Activated naive CD8-positive, alpha-beta T cell treated with anti-CD3 and anti-CD28 coated beads for 36 hours (primary cell): ENCODE measurements around the gene RTP5. TPM values are rescaled to one million over a fixed set of nuclear protein-coding genes. Genes with fewer than 3 reads are reported as not detected.
"Not testable (repeated sequence)": the region's sequence is repeated elsewhere in the genome, so short reads cannot be mapped to it uniquely, and the experiment has no call there.

Experiments
- DNase-seq: peaks from one replicate; pipeline ENCODE4 v3.0.0; 2021
- H3K27ac Mint-ChIP-seq: one replicate; pipeline ENCODE4 v1.8.0; 2022; ENCODE audit warnings: mild to moderate bottlenecking, moderate library complexity, mixed read lengths
- H3K27me3 Mint-ChIP-seq: one replicate; pipeline ENCODE4 v1.8.0; 2022; ENCODE audit warnings: mild to moderate bottlenecking, mixed read lengths
- H3K36me3 Mint-ChIP-seq: one replicate; pipeline ENCODE4 v1.8.0; 2021; ENCODE audit warnings: mild to moderate bottlenecking, mixed read lengths
- H3K4me1 Mint-ChIP-seq: one replicate; pipeline ENCODE4 v1.8.0; 2021; ENCODE audit warnings: mixed read lengths
- H3K4me3 Mint-ChIP-seq: one replicate; pipeline ENCODE4 v1.8.0; 2022; ENCODE audit warnings: mild to moderate bottlenecking, moderate library complexity, mixed read lengths
- H3K9me3 Mint-ChIP-seq: one replicate; pipeline ENCODE4 v1.8.0; 2022; ENCODE audit warnings: mixed read lengths
- total RNA-seq, 2 experiments: library from RNA; stranded (reverse); gene quantifications; one replicate each; pipeline ENCODE4 v1.2.3, GENCODE V29; 2021

RTP5 gene
- total RNA-seq, 2 experiments from 2014 or later, result 0.20 TPM; not detected in 1

- DNase-seq, result no peak
- no peak overlapping the region for H3K27ac Mint-ChIP-seq
- H3K36me3 Mint-ChIP-seq, result peaks cover 3% of the 10 kb centered on the region
- no peaks in the 10 kb centered on the region for H3K9me3 Mint-ChIP-seq
- no peak overlapping the region for H3K4me3 Mint-ChIP-seq
- no peaks in the 10 kb centered on the region for H3K4me1 Mint-ChIP-seq
- no peaks in the 10 kb centered on the region for H3K27me3 Mint-ChIP-seq
Observed at GRCh38 chr2:241903121-241904010, 33.8 kb downstream of the RTP5 start.

GRCh38 chr2:241904011-241904718 is 34.6 kb downstream of the RTP5 start:
- H3K9me3 Mint-ChIP-seq, result no peaks in the 10 kb centered on the region
- H3K27ac Mint-ChIP-seq, result no peak overlapping the region
- H3K27me3 Mint-ChIP-seq, result no peaks in the 10 kb centered on the region
- no peak for DNase-seq
- peaks cover 3% of the 10 kb centered on the region for H3K36me3 Mint-ChIP-seq
- H3K4me1 Mint-ChIP-seq, result no peaks in the 10 kb centered on the region
- no peak overlapping the region for H3K4me3 Mint-ChIP-seq

DNA sequence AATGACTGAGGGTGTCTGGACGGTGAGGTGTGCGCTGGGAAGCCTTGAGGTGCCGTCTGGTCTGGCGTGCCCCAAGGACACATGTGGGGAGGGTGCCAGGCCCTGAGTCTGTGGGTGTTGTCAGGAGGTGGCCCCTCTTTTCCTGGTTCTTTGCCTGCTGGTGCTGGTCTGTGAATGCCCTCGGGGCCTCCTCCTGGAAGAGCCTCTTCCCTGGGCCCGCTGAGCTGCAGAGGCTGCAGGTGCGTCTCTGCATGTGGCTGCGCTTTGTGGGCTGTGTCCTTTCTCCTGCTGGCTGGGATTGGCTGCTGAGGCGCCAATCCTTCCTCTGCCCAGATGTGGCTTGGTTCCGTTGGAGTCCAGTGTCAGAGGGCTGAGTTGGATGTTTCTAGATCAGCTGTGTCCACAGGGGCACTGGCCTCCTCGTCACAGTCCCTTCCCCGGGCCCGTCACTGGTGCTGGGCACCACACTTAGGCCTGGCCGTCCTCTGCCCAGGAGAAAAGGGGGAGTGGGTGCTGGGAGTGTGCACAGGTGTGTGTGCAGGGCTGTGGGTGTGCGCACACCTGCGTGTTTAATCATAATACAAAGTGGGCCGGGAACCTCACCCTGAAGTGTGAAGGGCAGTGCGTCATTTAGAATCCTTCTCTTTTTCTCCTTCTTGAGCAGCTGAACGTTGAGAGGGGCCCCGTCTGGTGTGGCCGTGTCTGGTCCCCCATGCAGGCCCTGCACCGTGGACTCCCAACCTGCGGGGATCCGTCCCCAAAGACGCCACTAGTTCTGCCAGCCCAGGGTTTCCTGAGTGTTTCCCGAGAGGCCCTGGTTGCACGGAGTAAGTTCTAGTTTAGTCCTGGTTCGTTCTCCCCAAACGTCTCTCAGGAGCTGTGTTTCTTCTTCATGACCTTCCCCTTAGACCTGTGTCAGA is 35.5 kb downstream of the RTP5 start:
- H3K27ac Mint-ChIP-seq, result no peak overlapping the region
- H3K4me1 Mint-ChIP-seq, result no peaks in the 10 kb centered on the region
- H3K36me3 Mint-ChIP-seq, result peaks cover 3% of the 10 kb centered on the region
- no peaks in the 10 kb centered on the region for H3K27me3 Mint-ChIP-seq
- DNase-seq, result no peak
- no peak overlapping the region for H3K4me3 Mint-ChIP-seq
- H3K9me3 Mint-ChIP-seq, result no peaks in the 10 kb centered on the region

DNA sequence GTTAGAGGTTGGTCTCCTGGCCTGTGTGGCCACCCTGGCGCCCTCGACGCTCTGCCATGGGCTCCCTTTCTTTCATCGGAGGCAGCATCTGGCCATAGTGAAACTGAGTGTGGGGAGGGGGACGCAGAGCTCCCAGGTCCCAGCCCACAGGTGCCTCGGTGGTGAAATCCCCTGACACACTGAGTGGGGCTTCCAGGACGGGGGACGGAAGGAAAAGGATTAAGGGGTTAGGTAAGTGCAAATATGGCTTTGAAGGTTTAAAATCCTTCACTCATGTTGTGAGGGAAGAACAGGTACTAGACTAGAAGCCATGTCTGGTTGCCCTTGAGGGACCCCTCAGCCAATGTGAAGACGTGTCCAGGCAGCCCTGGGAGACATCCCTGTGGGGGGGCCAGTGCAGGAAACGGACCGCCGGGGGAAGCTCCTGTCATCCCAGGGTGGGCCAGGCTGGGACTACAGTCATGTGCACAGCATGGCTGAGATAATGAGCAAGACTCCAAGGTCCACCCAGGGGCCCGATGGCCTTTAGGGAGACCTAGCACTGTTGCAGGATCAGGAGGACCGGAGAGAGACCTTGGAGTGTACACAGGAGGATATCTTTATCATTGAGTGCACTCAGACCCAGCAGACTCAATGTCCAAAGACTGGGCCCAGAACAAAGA is 36.3 kb downstream of the RTP5 start:
- no peaks in the 10 kb centered on the region for H3K9me3 Mint-ChIP-seq
- H3K36me3 Mint-ChIP-seq, result peaks cover 6% of the 10 kb centered on the region
- no peaks in the 10 kb centered on the region for H3K4me1 Mint-ChIP-seq
- H3K27me3 Mint-ChIP-seq, result no peaks in the 10 kb centered on the region
- DNase-seq, result no peak
- H3K4me3 Mint-ChIP-seq, result no peak overlapping the region
- H3K27ac Mint-ChIP-seq, result no peak overlapping the region

DNA sequence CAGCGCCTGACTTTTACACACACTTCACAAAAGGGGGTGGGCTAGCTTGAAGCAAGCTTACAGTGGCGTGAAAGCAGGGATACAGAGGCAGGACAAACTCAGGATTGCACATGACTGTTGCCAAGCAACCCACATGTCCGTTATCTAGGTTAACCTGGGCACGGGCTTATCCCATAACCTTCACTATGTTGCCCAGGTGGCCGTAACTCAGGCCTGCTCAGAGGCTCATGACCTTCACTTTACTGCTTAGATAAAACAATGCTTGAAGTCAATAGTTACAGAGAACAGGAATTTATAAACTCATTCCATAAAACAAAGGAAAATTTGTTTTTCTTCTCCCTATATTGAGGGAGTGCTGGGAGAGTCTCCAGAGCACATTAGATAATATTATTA is 36.8 kb downstream of the RTP5 start:
- H3K9me3 Mint-ChIP-seq, H3K27ac Mint-ChIP-seq, DNase-seq, H3K4me3 Mint-ChIP-seq, H3K27me3 Mint-ChIP-seq, H3K4me1 Mint-ChIP-seq: not testable (repeated sequence)
- H3K36me3 Mint-ChIP-seq, result peaks cover 11% of the 10 kb centered on the region

GRCh38 chr2:241906826-241907570 is 37.5 kb downstream of the RTP5 start:
- Mint-ChIP-seq H3K9me3 (peaks cover 3% of the 10 kb centered on the region), H3K4me3 (no peak overlapping the region), H3K36me3 (peaks cover 14% of the 10 kb centered on the region), H3K4me1 (no peaks in the 10 kb centered on the region), H3K27me3 (no peaks in the 10 kb centered on the region), H3K27ac (no peak overlapping the region)
- no peak for DNase-seq

DNA sequence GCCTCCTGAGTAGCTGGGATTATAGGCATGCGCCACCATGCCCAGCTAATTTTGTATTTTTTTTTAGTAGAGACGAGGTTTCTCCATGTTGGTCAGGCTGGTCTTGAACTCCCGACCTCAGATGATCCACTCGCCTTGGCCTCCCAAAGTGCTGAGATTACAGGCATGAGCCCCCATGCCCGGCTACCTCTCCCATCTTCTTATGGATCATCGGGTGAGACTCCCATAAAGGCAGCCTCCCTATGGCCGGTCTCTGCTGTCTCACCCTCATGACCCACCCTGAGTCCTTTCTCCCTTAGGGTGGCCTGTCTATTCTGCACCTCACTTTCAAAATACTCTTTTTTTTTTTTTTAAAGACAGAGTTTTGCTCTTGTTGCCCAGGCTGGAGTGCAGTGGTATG is 38.3 kb downstream of the RTP5 start:
- H3K27ac Mint-ChIP-seq, H3K9me3 Mint-ChIP-seq, H3K4me1 Mint-ChIP-seq, DNase-seq, H3K27me3 Mint-ChIP-seq, H3K4me3 Mint-ChIP-seq: not testable (repeated sequence)
- peaks cover 19% of the 10 kb centered on the region for H3K36me3 Mint-ChIP-seq

- no peak overlapping the region for H3K4me3 Mint-ChIP-seq
- H3K36me3 Mint-ChIP-seq, result peaks cover 21% of the 10 kb centered on the region
- no peak for DNase-seq
- H3K27ac Mint-ChIP-seq, result no peak overlapping the region
- H3K27me3 Mint-ChIP-seq, result no peaks in the 10 kb centered on the region
- peaks cover 5% of the 10 kb centered on the region for H3K9me3 Mint-ChIP-seq
- H3K4me1 Mint-ChIP-seq, result no peaks in the 10 kb centered on the region
Observed at GRCh38 chr2:241908686-241909420, 39.3 kb downstream of the RTP5 start.

GRCh38 chr2:241909769-241910168 is 40.2 kb downstream of the RTP5 start:
- H3K27ac Mint-ChIP-seq, result no peak overlapping the region
- no peaks in the 10 kb centered on the region for H3K4me1 Mint-ChIP-seq
- peaks cover 5% of the 10 kb centered on the region for H3K9me3 Mint-ChIP-seq
- no peaks in the 10 kb centered on the region for H3K27me3 Mint-ChIP-seq
- no peak overlapping the region for H3K4me3 Mint-ChIP-seq
- peaks cover 21% of the 10 kb centered on the region for H3K36me3 Mint-ChIP-seq
- no peak for DNase-seq

GRCh38 chr2:241910604-241911520 is 41.3 kb downstream of the RTP5 start:
- DNase-seq, result no peak
- Mint-ChIP-seq H3K36me3 (peaks cover 24% of the 10 kb centered on the region), H3K27me3 (no peaks in the 10 kb centered on the region), H3K4me3 (no peak overlapping the region), H3K27ac (no peak overlapping the region), H3K9me3 (peaks cover 5% of the 10 kb centered on the region), H3K4me1 (no peaks in the 10 kb centered on the region)

GRCh38 chr2:241911551-241911950 is 42.0 kb downstream of the RTP5 start:
- H3K4me1 Mint-ChIP-seq, result no peaks in the 10 kb centered on the region
- H3K27me3 Mint-ChIP-seq, result no peaks in the 10 kb centered on the region
- peaks cover 24% of the 10 kb centered on the region for H3K36me3 Mint-ChIP-seq
- H3K9me3 Mint-ChIP-seq, result peaks cover 5% of the 10 kb centered on the region
- no peak overlapping the region for H3K4me3 Mint-ChIP-seq
- no peak overlapping the region for H3K27ac Mint-ChIP-seq
- no peak for DNase-seq

- H3K9me3 Mint-ChIP-seq, result peaks cover 5% of the 10 kb centered on the region
- no peaks in the 10 kb centered on the region for H3K27me3 Mint-ChIP-seq
- H3K4me3 Mint-ChIP-seq, result no peak overlapping the region
- H3K36me3 Mint-ChIP-seq, result peaks cover 24% of the 10 kb centered on the region
- H3K27ac Mint-ChIP-seq, result no peak overlapping the region
- no peak for DNase-seq
- H3K4me1 Mint-ChIP-seq, result no peaks in the 10 kb centered on the region
Observed at GRCh38 chr2:241912021-241912555, 42.6 kb downstream of the RTP5 start.
